Cardiac fibroblast (primary cell): ENCODE measurements around the gene POMT2.
A peak's percentile ranks its signal among the peaks of the same experiment; 100 is the strongest.

Source experiments
- DNase-seq, 2 donors: peaks; one replicate each; pipeline versions ENCODE4 v3.0.0 to v3.0.0-alpha.2; 2010; ENCODE audit warnings: low read depth in 2 of 2
- H3K4me3 ChIP-seq, 2 donors: replicated peaks in 1 of 2; 1 replicate in 1 of 2; 2 replicates in 1 of 2; pipeline ENCODE4 v1.5.1; 2011; ENCODE audit warnings: low read depth in 2 of 2, low read length in 2 of 2, mild to moderate bottlenecking in 2 of 2, moderate library complexity in 1 of 2
- CTCF ChIP-seq: IDR thresholded peaks from one replicate; pipeline ENCODE4 v1.5.1; 2011; ENCODE audit warnings: low read depth, mild to moderate bottlenecking, low read length, inconsistent platforms

POMT2 gene

GRCh38 chr14:77311217-77311616 is 9.5 kb downstream of the POMT2 start:
- no peak for TF ChIP-seq CTCF
- DNase-seq, result peak; percentile 32 to 43
- H3K4me3 ChIP-seq, result no peak overlapping the region

DNA sequence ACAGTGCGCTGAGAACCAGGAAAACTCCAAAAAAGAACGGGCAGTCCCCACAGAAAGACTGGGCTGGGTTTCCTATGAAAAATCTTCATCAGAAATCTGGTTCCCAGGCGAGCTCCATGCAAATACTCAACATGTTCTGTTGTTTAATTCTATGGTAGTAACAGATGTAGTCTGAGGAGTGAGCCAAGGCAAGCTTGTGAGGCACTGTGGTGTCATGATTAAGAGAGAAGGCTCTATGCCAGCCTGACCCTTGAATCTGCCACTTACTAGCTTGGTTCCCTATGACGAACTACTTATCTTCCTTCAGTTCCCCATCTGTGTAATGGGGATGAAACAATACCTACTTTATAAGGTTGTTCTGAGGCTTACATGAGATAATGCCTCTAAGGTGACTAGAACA is 10.7 kb downstream of the POMT2 start:
- no peak overlapping the region for H3K4me3 ChIP-seq
- DNase-seq, result peak in 1 of 2 donors; percentile 41
- TF ChIP-seq CTCF, result no peak

GRCh38 chr14:77309131-77309530 is 11.6 kb downstream of the POMT2 start:
- DNase-seq, result no peak
- no peak for TF ChIP-seq CTCF
- no peak overlapping the region for H3K4me3 ChIP-seq

DNA sequence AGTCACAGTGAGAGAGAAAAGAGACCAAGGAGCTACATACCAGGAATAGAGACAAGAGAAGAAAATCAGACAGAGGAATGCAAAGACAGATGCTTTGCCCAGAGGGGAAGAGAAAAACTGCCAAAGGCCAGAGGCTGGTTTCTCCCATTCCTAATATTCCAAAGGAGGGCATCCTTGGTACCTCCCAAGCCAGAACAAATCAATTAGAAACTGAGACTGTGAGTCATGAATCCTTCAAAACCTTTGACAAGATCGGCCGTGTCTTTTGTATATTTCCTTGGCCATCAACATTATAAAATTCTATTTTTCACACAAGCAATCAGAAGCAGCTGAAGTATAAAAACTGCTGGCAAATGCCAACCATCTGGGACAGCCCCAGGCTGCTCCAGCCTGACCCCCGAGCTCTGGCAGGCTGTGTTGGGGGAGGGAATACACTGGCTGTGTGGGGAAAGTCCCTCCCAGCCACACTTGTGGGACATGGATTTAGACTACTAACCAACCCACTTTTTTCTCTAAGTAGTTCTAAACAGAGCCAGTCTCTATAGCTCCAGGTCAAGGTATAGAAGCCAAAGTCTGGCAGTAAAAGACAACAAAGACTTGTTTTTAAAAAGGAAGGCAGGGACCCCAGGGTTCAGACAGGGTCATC is 13.7 kb downstream of the POMT2 start:
- peak in 1 of 2 donors; percentile 19 for DNase-seq
- TF ChIP-seq CTCF, result no peak
- H3K4me3 ChIP-seq, result no peak overlapping the region

- no peak for DNase-seq
- no peak overlapping the region for H3K4me3 ChIP-seq
- TF ChIP-seq CTCF, result no peak
Measured at GRCh38 chr14:77306416-77306815, 14.3 kb downstream of the POMT2 start.

DNA sequence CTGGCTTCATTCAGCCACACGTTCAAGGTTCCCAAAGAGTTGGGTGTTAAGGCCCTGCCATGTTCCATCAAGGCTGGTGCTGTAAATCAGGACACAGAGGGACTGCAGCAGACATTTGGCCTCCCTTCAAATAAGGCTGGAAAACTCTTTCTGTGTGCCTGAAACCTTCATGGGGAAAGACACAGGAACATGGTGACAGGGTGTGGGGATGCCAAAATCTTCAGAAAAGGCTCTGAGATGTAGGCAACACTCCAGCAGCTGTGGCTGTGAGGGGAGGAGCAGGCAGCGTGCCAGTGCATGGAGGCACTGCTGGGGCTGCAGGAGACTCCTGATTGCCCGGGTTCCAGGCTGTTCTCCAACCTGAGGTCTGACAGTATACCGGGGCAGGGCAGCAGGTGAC is 15.0 kb downstream of the POMT2 start:
- no peak for TF ChIP-seq CTCF
- H3K4me3 ChIP-seq, result no peak overlapping the region
- no peak for DNase-seq
